IMR-90 (cell line): ENCODE data around the gene HNRNPD. TPM values are rescaled to one million over a fixed set of nuclear protein-coding genes. Genes with fewer than 3 reads are reported as not detected.

Experiments used
- ATAC-seq: fragments of 200-7000 bp; cut with Tn5 transposase; 2 replicates; pipeline ENCODE4 v1.9.1; 2020; ENCODE audit warnings: low read depth, mild to moderate bottlenecking, moderate library complexity
- BruUV-seq: library from RNA; stranded (reverse); fragments of 400-500 nt; replicated peaks from 2 replicates; lab custom pipeline; 2021; lab: Mats Ljungman, UMichigan
- CTCF ChIA-PET: fragments of 300-600 bp; formaldehyde crosslinking; extraction: SDS; loops from one replicate; lab custom pipeline; 2021; ENCODE audit warnings: antibody characterized with exemption; lab: Yijun Ruan, JAX
- POLR2A ChIA-PET: fragments of 300-600 bp; sonication (Branson Sonifier 250); formaldehyde crosslinking; loops from one replicate; lab custom pipeline; 2022; ENCODE audit warnings: antibody characterized with exemption; ENCODE audit not compliant: unreplicated experiment; lab: Charles Lee
- DNase-seq: peaks from one replicate; pipeline ENCODE4 v3.0.0; 2013
- H2AFZ ChIP-seq: replicated peaks from 2 replicates; pipeline ENCODE3; 2013; ENCODE audit warnings: low read length, mild to moderate bottlenecking; ENCODE audit not compliant: poor library complexity
- H2AK5ac ChIP-seq: 2 replicates; pipeline ENCODE4 v1.6.1; 2013; ENCODE audit warnings: low read depth, low read length, inconsistent platforms
- H2AK9ac ChIP-seq: replicated peaks from 2 replicates; pipeline ENCODE3; 2013; ENCODE audit warnings: mild to moderate bottlenecking, low read depth, low read length, moderate library complexity; ENCODE audit not compliant: poor library complexity
- H2BK120ac ChIP-seq: 2 replicates; pipeline ENCODE4 v1.6.1; 2013; ENCODE audit warnings: low read depth, low read length, inconsistent platforms
- H2BK15ac ChIP-seq: 3 replicates; pipeline ENCODE4 v1.6.1; 2013; ENCODE audit warnings: low read depth, low read length, inconsistent platforms
- H2BK20ac ChIP-seq: 2 replicates; pipeline ENCODE4 v1.6.1; 2013; ENCODE audit warnings: low read depth, mild to moderate bottlenecking, inconsistent platforms, low read length, moderate library complexity
- H2BK5ac ChIP-seq: 2 replicates; pipeline ENCODE4 v1.6.1; 2013; ENCODE audit warnings: mild to moderate bottlenecking, low read depth, low read length, inconsistent platforms; ENCODE audit not compliant: poor library complexity, severe bottlenecking
- H3K14ac ChIP-seq: replicated peaks from 2 replicates; pipeline ENCODE4 v1.6.1; 2013; ENCODE audit warnings: low read depth, low read length, inconsistent platforms
- H3K18ac ChIP-seq: 2 replicates; pipeline ENCODE4 v1.6.1; 2013; ENCODE audit warnings: low read depth, low read length, control low read depth
- H3K23ac ChIP-seq: 2 replicates; pipeline ENCODE4 v1.6.1; 2013; ENCODE audit warnings: low read depth, low read length, inconsistent platforms
- H3K27ac ChIP-seq: 2 replicates; pipeline ENCODE4 v1.5.1; 2013; ENCODE audit warnings: mild to moderate bottlenecking, control low read depth, low read length; ENCODE audit not compliant: insufficient read depth
- H3K27me3 ChIP-seq: 2 replicates; pipeline ENCODE4 v1.6.1; 2013; ENCODE audit warnings: low read length; ENCODE audit not compliant: control insufficient read depth, insufficient read depth
- H3K36me3 ChIP-seq: 2 replicates; pipeline ENCODE4 v1.6.1; 2013; ENCODE audit warnings: low read length, mixed read lengths; ENCODE audit not compliant: control insufficient read depth, insufficient read depth
- H3K4ac ChIP-seq: 2 replicates; pipeline ENCODE4 v1.6.1; 2013; ENCODE audit warnings: low read depth, low read length, inconsistent platforms
- H3K4me1 ChIP-seq: 2 replicates; pipeline ENCODE4 v1.6.1; 2013; ENCODE audit warnings: low read length, mixed read lengths; ENCODE audit not compliant: control insufficient read depth, insufficient read depth
- H3K4me2 ChIP-seq: 2 replicates; pipeline ENCODE4 v1.6.1; 2013; ENCODE audit warnings: low read depth, mild to moderate bottlenecking, control low read depth, low read length, moderate library complexity
- H3K4me3 ChIP-seq: 2 replicates; pipeline ENCODE4 v1.5.1; 2013; ENCODE audit warnings: low read depth, mild to moderate bottlenecking, control low read depth, low read length, moderate library complexity; ENCODE audit not compliant: insufficient read depth
- H3K56ac ChIP-seq: 2 replicates; pipeline ENCODE4 v1.6.1; 2013; ENCODE audit warnings: low read length, inconsistent platforms; ENCODE audit not compliant: insufficient read depth; ENCODE audit errors: extremely low read depth
- H3K79me1 ChIP-seq, 2 experiments: 2 replicates each; pipeline ENCODE4 v1.6.1; 2013; ENCODE audit warnings: low read length in 2 of 2, inconsistent platforms in 1 of 2, low read depth in 1 of 2
- H3K9ac ChIP-seq: 2 replicates; pipeline ENCODE4 v1.6.1; 2013; ENCODE audit warnings: low read depth, low read length, control low read depth
- H3K9me1 ChIP-seq: 2 replicates; pipeline ENCODE4 v1.6.1; 2013; ENCODE audit warnings: low read length, inconsistent platforms; ENCODE audit not compliant: insufficient read depth
- H3K9me3 ChIP-seq: 2 replicates; pipeline ENCODE4 v1.6.1; 2013; ENCODE audit warnings: low read length; ENCODE audit not compliant: control insufficient read depth, insufficient read depth
- H4K20me1 ChIP-seq: 2 replicates; pipeline ENCODE4 v1.6.1; 2013; ENCODE audit warnings: low read length, inconsistent platforms; ENCODE audit not compliant: insufficient read depth
- H4K5ac ChIP-seq: 2 replicates; pipeline ENCODE4 v1.6.1; 2013; ENCODE audit warnings: mild to moderate bottlenecking, low read depth, low read length, control low read depth
- H4K8ac ChIP-seq, 2 experiments: 2 replicates each; pipeline ENCODE4 v1.6.1; 2013; ENCODE audit warnings: low read depth in 2 of 2, low read length in 2 of 2, control low read depth in 1 of 2, inconsistent platforms in 1 of 2
- H4K91ac ChIP-seq: 2 replicates; pipeline ENCODE4 v1.6.1; 2013; ENCODE audit warnings: low read depth, low read length, inconsistent platforms; ENCODE audit not compliant: insufficient read depth
- BHLHE40 ChIP-seq: fragments of 150-350 bp; IDR thresholded peaks from 2 replicates; pipeline ENCODE4 v1.6.1; 2016; ENCODE audit warnings: mild to moderate bottlenecking, low read depth, low read length
- CHD1 ChIP-seq: IDR thresholded peaks from 2 replicates; pipeline ENCODE4 v1.6.1; 2012; ENCODE audit warnings: low read depth, low read length, improper control_type of control experiment
- MAZ ChIP-seq: IDR thresholded peaks from 2 replicates; pipeline ENCODE4 v1.6.1; 2012; ENCODE audit warnings: low read depth, mild to moderate bottlenecking, low read length, improper control_type of control experiment, moderate library complexity, borderline replicate concordance
- POLR2A ChIP-seq: IDR thresholded peaks from 2 replicates; pipeline ENCODE4 v1.6.1; 2012; ENCODE audit warnings: mild to moderate bottlenecking, low read depth, low read length
- SMC3 ChIP-seq: fragments of 150-350 bp; IDR thresholded peaks from 2 replicates; pipeline ENCODE4 v1.6.1; 2016; ENCODE audit warnings: low read depth, mild to moderate bottlenecking, antibody characterized with exemption, low read length, moderate library complexity
- WGBS, 2 experiments: methylation state at CpG; one replicate each; pipeline versions ENCODE4 v1.1.5 to v1.1.7; 2013; ENCODE audit warnings: missing lambda C conversion rate in 2 of 2; ENCODE audit not compliant: insufficient read length in 1 of 2; ENCODE audit errors: extremely low coverage in 2 of 2; 5-methylcytosine and 5-hydroxymethylcytosine counted together
- dilution Hi-C: fragments of 300-500 bp; cut with HindIII; formaldehyde crosslinking; loops from one replicate; pipeline ENCODE4 v1.14.3; 2018; ENCODE audit warnings: low sequenced_read_pairs; ENCODE audit not compliant: unreplicated experiment
- in situ Hi-C: fragments of 300-500 bp; cut with MboI; formaldehyde crosslinking; loops from 3 replicates; pipeline ENCODE4 v1.14.3; 2019; ENCODE audit warnings: low sequenced_read_pairs, inconsistent platforms, mixed read lengths
- intact Hi-C: fragments of 100-400 bp; cut with micrococcal nuclease; formaldehyde crosslinking; loops from 2 replicates; pipeline ENCODE4 v1.10.0; 2022
- polyA plus RNA-seq, 3 experiments: library from polyadenylated mRNA; depleted of rRNA; stranded (reverse); fragments of >200 nt; gene quantifications; 2 replicates each; pipeline ENCODE4 v1.2.3, GENCODE V29; 2012; ENCODE audit warnings: low replicate concordance in 1 of 3
- total RNA-seq: library from RNA; depleted of rRNA; stranded (reverse); fragments of >200 nt; gene quantifications from 2 replicates; pipeline ENCODE4 v1.2.3, GENCODE V29; 2012

The HNRNPD gene
- total and polyA plus RNA-seq, 2 of the 4 experiments (the other 2 are of a cell fraction), result 9.7 to 142 TPM

- Histone ChIP-seq H2AFZ (no peak overlapping the region), H3K4me2 (no peak overlapping the region), H3K4ac (no peak overlapping the region), H3K23ac (no peak overlapping the region), H2AK5ac (no peak overlapping the region), H3K9ac (no peak overlapping the region), H2BK15ac (no peak overlapping the region), H2BK20ac (no peak overlapping the region), H2AK9ac (no peak overlapping the region), H3K18ac (no peak overlapping the region), H3K27ac (no peak overlapping the region), H4K20me1 (peaks cover 58% of the 10 kb centered on the region), H3K14ac (no peak overlapping the region), H3K36me3 (peaks cover 23% of the 10 kb centered on the region), H3K79me1 (peaks cover 2 to 26% of the 10 kb centered on the region in 2 experiments; a peak in 2 of 4 replicates), H4K8ac (no peak overlapping the region), H3K9me1 (peaks cover 10% of the 10 kb centered on the region), H3K9me3 (no peaks in the 10 kb centered on the region), H3K4me1 (peaks cover 6% of the 10 kb centered on the region), H2BK120ac (no peak overlapping the region), H3K27me3 (no peaks in the 10 kb centered on the region), H3K56ac (no peak overlapping the region), H3K4me3 (no peak overlapping the region), H2BK5ac (no peak overlapping the region), H4K91ac (no peak overlapping the region), H4K5ac (no peak overlapping the region)
- POLR2A ChIA-PET, result no interaction called here
- WGBS, 2 experiments, result no CpG with 5 or more reads among the region's 5 CpGs
- BruUV-seq, result no TSS peak
- intact Hi-C loops, result loop anchor here (1.0 kb wide), 1 partner anchor 48 kb away; no protein-coding TSS in a partner anchor
- dilution Hi-C loops, result no loop called here
- CTCF ChIA-PET, result no interaction called here
- DNase-seq (no peak), ATAC-seq (no peak)
- no peak for TF ChIP-seq CHD1
- TF ChIP-seq POLR2A, result peak; percentile 36; the same call in 1 of the 2 replicates
- no peak for TF ChIP-seq SMC3
- no peak for TF ChIP-seq MAZ
- TF ChIP-seq BHLHE40, result no peak
- in situ Hi-C loops, result no loop called here
Measured at GRCh38 chr4:82422616-82423015, 48.8 kb upstream of the HNRNPD start.
